HAP-1 (cell line): ENCODE results near the gene KCNK18.
"Not testable (repeated sequence)": the region's sequence is repeated elsewhere in the genome, so short reads cannot be mapped to it uniquely, and the experiment has no call there.

ENCODE experiments used
- DNase-seq, 2 experiments: peaks; one replicate each; pipeline ENCODE4 v3.0.0-alpha.2; 2016 to 2020; ENCODE audit warnings: low spot score in 2 of 2
- H3K27me3 ChIP-seq: fragments of 250-450 bp; sonication (Bioruptor Pico); 2 replicates; pipeline ENCODE4 v1.5.1; 2020; ENCODE audit warnings: low read depth, mild to moderate bottlenecking, moderate library complexity
- H3K36me3 ChIP-seq: fragments of 250-450 bp; sonication (Bioruptor Pico); replicated peaks from 2 replicates; pipeline ENCODE4 v1.5.1; 2020; ENCODE audit warnings: mild to moderate bottlenecking
- H3K4me1 ChIP-seq: fragments of 250-450 bp; sonication (Bioruptor Pico); 2 replicates; pipeline ENCODE4 v1.5.1; 2020; ENCODE audit warnings: mild to moderate bottlenecking
- H3K4me3 ChIP-seq: fragments of 250-450 bp; sonication (Bioruptor Pico); 2 replicates; pipeline ENCODE4 v1.5.1; 2020; ENCODE audit warnings: mild to moderate bottlenecking, moderate library complexity
- H3K9me3 ChIP-seq: fragments of 250-450 bp; sonication (Bioruptor Pico); 2 replicates; pipeline ENCODE4 v1.5.1; 2020; ENCODE audit warnings: mild to moderate bottlenecking, moderate library complexity
- in situ Hi-C: fragments of 300-500 bp; cut with MboI; formaldehyde crosslinking; loops from 3 replicates; pipeline ENCODE4 v1.14.3; 2020; ENCODE audit warnings: low sequenced_read_pairs, inconsistent platforms, mixed read lengths

KCNK18 gene

DNA sequence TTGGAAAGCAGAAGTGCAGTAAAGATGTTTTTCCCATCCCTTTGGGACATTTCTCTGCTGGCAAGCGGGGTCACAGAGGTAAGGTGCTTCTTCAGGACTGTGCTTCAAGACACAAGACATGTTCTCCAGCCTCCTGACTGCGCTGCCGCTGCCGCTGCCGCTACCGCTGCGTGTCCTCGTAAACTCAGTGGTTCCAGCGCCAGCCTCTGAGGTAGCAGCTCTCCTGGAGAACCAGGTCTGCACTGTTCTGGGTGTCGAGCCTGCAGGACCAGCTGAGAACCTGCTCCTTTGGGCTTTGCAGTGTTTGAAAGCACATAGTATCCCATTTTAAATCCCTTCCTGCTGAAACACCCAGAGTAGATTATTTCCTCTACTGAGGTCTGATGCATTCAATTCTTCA is 13.0 kb upstream of the KCNK18 start:
- Histone ChIP-seq H3K27me3 (no peaks in the 10 kb centered on the region), H3K4me3 (no peak overlapping the region), H3K4me1 (no peaks in the 10 kb centered on the region), H3K9me3 (no peaks in the 10 kb centered on the region), H3K36me3 (no peaks in the 10 kb centered on the region)
- DNase-seq = no peak
- in situ Hi-C loops = no loop called here

DNA sequence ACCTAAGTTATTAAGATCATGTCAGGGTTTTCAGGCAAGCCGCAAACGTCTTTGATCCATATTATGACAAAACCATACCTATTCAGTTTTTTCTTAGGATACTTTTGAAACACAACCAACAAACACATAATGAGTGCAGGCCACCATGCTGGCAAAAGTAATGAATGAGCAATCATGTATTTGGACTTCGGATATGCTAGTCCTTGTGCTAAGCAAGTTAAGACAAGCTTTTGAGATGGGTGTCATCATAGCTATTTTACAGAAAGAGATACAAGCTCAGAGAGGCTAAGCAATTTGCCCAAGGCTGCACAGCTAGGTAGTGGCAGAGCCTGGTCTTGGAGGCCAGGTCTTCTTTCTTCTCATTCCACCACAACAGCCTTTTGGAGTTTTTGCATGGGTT is 12.5 kb upstream of the KCNK18 start:
- H3K4me1 ChIP-seq = no peaks in the 10 kb centered on the region
- in situ Hi-C loops = no loop called here
- DNase-seq = no peak
- no peaks in the 10 kb centered on the region for H3K36me3 ChIP-seq
- no peak overlapping the region for H3K4me3 ChIP-seq
- no peaks in the 10 kb centered on the region for H3K9me3 ChIP-seq
- H3K27me3 ChIP-seq = no peaks in the 10 kb centered on the region

DNA sequence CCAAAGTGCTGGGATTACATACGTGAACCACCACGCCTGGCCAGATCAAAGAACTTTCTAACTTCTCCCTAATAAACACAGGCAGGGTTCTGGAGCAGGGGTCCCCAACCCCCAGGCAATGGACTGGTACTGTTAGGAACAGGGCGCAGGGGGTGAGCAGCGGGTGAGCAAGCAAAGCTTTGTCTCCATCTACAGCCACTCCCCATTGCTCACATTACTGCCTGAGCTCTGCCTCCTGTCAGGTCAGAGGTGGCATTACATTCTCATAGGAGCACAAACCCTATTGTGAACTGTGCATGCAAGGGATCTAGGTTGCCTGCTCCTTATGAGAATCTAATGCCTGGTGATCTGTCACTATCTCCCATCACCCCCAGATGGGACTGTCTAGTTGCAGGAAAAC is 11.5 kb upstream of the KCNK18 start:
- in situ Hi-C loops, H3K4me1 ChIP-seq, DNase-seq: not testable (repeated sequence)

DNA sequence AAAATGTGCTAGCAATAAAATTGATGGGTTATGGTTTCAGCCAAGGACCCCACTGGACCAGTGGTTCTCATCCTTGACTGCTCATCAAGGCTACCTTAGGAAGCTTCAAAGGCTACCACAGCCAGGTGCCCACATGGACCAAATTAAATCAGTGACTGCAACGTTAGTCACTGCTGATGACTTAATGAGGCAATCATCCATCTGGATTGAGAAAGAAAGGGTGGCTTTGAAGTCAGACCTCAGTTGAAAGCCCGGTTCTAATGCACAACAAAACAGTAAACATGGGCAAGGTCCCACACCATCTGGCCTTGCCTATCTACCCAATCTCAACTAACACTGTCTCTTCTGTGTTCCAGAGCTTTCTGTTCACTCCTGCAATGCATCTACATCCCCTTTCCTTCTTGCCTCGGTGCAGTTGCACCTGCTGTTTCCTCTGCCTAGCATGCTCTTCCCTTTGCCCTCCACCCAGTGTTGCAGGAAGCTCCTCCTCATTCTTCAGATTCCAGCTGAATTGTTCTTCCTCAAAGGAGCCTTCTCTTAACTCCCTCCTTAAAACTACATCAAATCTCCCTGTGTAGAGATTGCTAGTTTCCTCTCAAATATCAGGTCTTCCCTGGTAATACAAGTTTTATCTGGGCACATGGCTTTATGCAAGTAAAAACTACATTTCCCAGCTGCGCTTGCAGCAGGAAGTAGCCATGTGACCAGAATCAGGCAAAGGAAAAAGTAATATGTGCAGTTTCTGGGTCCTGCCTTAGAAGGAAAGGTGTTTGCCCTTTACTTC is 10.3 kb upstream of the KCNK18 start:
- Histone ChIP-seq H3K27me3 (no peaks in the 10 kb centered on the region), H3K36me3 (no peaks in the 10 kb centered on the region), H3K9me3 (no peaks in the 10 kb centered on the region), H3K4me1 (no peaks in the 10 kb centered on the region), H3K4me3 (no peak overlapping the region)
- in situ Hi-C loops = no loop called here
- DNase-seq = no peak

More for the DNA sequence above, 11.5 kb upstream of the KCNK18 start:
- not testable (repeated sequence) for H3K9me3 ChIP-seq, H3K27me3 ChIP-seq, H3K4me3 ChIP-seq, H3K36me3 ChIP-seq

DNA sequence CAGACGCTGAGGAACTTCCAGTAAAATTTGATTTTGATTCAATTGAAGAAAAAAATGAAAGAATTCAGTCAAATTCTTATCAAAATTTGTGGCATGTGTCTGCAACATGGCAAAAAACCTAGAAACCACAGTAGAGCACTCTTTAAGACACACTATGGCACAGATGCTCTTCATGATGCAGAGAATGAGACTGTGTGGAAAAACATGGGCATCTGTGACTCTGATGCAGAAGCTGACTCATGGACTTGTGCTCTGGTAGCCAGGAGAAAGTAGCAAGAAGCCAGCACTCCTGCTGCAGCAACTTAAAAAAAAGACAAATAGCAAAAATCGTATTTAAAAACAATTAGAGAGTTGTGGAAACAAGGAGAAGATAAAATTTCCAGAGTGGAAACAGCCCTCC is 8.9 kb upstream of the KCNK18 start:
- Histone ChIP-seq H3K4me3 (no peak overlapping the region), H3K4me1 (no peaks in the 10 kb centered on the region), H3K27me3 (no peaks in the 10 kb centered on the region), H3K9me3 (no peaks in the 10 kb centered on the region), H3K36me3 (no peaks in the 10 kb centered on the region)
- no peak for DNase-seq
- in situ Hi-C loops = no loop called here

DNA sequence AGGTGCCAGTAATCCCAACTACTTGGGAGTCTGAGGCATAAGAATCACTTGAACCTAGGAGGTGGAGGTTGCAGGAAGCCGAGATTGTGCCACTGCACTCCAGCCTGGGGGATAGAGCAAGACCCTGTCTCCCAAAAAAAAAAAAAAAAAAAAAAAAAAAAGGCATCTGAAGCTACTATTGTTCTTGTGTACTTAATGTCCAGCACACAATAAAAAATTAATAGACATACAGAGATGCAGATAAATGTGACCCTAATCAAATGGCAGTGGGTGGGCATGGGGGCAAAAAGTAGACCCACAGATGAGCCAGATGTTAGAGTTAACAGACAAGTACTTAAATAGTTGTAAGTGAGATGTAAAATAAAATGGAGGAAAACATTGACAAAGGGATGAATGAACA is 7.7 kb upstream of the KCNK18 start:
- Histone ChIP-seq H3K4me3 (no peak overlapping the region), H3K27me3 (no peaks in the 10 kb centered on the region), H3K9me3 (no peaks in the 10 kb centered on the region), H3K36me3 (no peaks in the 10 kb centered on the region), H3K4me1 (no peaks in the 10 kb centered on the region)
- DNase-seq = no peak
- in situ Hi-C loops = no loop called here

- Histone ChIP-seq H3K4me1 (no peaks in the 10 kb centered on the region), H3K27me3 (no peaks in the 10 kb centered on the region), H3K36me3 (no peaks in the 10 kb centered on the region), H3K9me3 (no peaks in the 10 kb centered on the region), H3K4me3 (no peak overlapping the region)
- no peak for DNase-seq
- in situ Hi-C loops = no loop called here
Observed at GRCh38 chr10:117198088-117198487, 799 bp downstream of the KCNK18 start.

DNA sequence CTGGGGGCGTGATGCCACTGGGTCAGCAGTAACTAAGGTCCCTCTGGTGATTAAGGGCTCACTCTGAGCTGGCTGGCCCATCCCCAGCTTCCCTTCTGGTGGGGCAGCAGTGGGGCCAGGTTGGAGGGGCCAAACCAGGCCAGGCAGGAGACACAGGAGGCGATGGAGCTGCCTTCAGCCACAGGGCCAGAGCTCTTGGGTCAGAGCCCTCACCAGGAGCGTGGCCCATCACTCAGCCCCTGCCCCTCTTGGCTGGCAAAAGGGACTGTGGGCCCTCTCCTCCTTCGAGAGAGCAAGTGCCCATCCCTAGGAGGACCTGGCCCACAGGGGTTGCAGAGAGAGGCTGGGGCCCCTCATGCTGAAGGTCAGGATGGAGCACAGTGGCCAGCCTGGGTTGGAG is 4.5 kb downstream of the KCNK18 start:
- Histone ChIP-seq H3K36me3 (no peaks in the 10 kb centered on the region), H3K27me3 (no peaks in the 10 kb centered on the region), H3K4me3 (no peak overlapping the region), H3K9me3 (no peaks in the 10 kb centered on the region), H3K4me1 (no peaks in the 10 kb centered on the region)
- no peak for DNase-seq
- in situ Hi-C loops = loop anchor here (25.0 kb wide), 1 partner anchor 1035 kb away; no protein-coding TSS in a partner anchor

GRCh38 chr10:117204316-117204715 is 7.0 kb downstream of the KCNK18 start:
- no peaks in the 10 kb centered on the region for H3K36me3 ChIP-seq
- H3K4me1 ChIP-seq = no peaks in the 10 kb centered on the region
- no peaks in the 10 kb centered on the region for H3K9me3 ChIP-seq
- in situ Hi-C loops = loop anchor here (25.0 kb wide), 1 partner anchor 1033 kb away; no protein-coding TSS in a partner anchor
- H3K4me3 ChIP-seq = no peak overlapping the region
- no peak for DNase-seq
- no peaks in the 10 kb centered on the region for H3K27me3 ChIP-seq

- DNase-seq = no peak
- in situ Hi-C loops = loop anchor here (25.0 kb wide), 1 partner anchor 1025 kb away; no protein-coding TSS in a partner anchor
- Histone ChIP-seq H3K4me1 (no peaks in the 10 kb centered on the region; the same call in 1 of the 2 replicates), H3K27me3 (peaks cover 2% of the 10 kb centered on the region; the same call in 1 of the 2 replicates), H3K9me3 (no peaks in the 10 kb centered on the region), H3K36me3 (no peaks in the 10 kb centered on the region), H3K4me3 (no peak overlapping the region)
Observed at GRCh38 chr10:117212176-117212575, 14.9 kb downstream of the KCNK18 start.

DNA sequence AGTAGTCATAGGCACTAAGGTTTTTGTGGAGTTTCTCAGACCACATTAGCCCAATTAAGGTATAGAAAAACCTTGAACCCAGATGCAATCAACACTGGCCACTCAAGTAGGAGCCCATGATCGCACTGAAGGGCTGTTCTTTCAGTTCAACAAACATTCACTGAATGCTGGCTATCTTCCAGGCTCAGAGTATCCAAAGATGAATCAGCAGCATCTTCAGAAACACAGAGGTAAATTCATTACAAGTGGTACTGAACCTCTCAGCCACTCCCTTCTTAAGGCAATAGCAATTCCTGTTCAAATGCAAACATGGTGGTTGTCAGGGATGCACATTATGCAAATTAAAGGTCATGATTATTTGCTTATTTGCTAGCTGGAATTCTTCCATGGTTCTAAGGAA is 17.1 kb downstream of the KCNK18 start:
- in situ Hi-C loops = loop anchor here (25.0 kb wide), 1 partner anchor 1023 kb away; no protein-coding TSS in a partner anchor
- no peaks in the 10 kb centered on the region for H3K36me3 ChIP-seq
- H3K4me1 ChIP-seq = no peaks in the 10 kb centered on the region; the same call in 1 of the 2 replicates
- H3K9me3 ChIP-seq = no peaks in the 10 kb centered on the region
- DNase-seq = no peak
- H3K4me3 ChIP-seq = no peak overlapping the region
- H3K27me3 ChIP-seq = peaks cover 2% of the 10 kb centered on the region; the same call in 1 of the 2 replicates

DNA sequence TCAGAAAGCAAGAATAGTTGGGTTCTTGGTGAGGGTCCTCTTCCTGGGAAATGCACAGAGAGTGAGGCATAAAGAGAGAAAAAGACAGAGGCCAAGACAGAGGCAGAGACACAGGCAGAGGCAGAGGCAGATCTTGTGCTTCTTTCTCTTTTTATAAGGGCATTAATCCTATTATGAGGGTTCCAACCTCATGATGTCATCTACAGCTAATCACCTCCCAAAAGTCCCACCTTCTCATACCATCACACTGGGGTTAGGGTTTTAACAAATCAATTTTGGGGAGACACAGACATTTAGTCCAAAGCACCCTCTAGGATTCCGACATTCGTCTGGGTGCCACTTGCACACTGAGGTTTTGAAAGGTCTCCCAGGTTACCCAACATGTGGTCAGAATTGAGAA is 17.8 kb downstream of the KCNK18 start:
- Histone ChIP-seq H3K9me3 (no peaks in the 10 kb centered on the region), H3K4me1 (no peaks in the 10 kb centered on the region; the same call in 1 of the 2 replicates), H3K27me3 (peaks cover 2% of the 10 kb centered on the region; the same call in 1 of the 2 replicates), H3K36me3 (no peaks in the 10 kb centered on the region), H3K4me3 (no peak overlapping the region)
- in situ Hi-C loops = loop anchor here (25.0 kb wide), 1 partner anchor 1022 kb away; no protein-coding TSS in a partner anchor
- DNase-seq = no peak

- H3K4me3 ChIP-seq = no peak overlapping the region
- no peaks in the 10 kb centered on the region for H3K36me3 ChIP-seq
- H3K27me3 ChIP-seq = peaks cover 2% of the 10 kb centered on the region; the same call in 1 of the 2 replicates
- H3K9me3 ChIP-seq = no peaks in the 10 kb centered on the region
- in situ Hi-C loops = loop anchor here (25.0 kb wide), 1 partner anchor 1021 kb away; no protein-coding TSS in a partner anchor
- DNase-seq = no peak
- H3K4me1 ChIP-seq = no peaks in the 10 kb centered on the region; the same call in 1 of the 2 replicates
Observed at GRCh38 chr10:117216028-117216427, 18.7 kb downstream of the KCNK18 start.

GRCh38 chr10:117216611-117217195 is 19.4 kb downstream of the KCNK18 start:
- DNase-seq = peak; percentile 68 to 86
- in situ Hi-C loops = loop anchor here (25.0 kb wide), 1 partner anchor 1021 kb away; no protein-coding TSS in a partner anchor
- Histone ChIP-seq H3K36me3 (no peaks in the 10 kb centered on the region), H3K4me1 (no peaks in the 10 kb centered on the region; the same call in 1 of the 2 replicates), H3K9me3 (no peaks in the 10 kb centered on the region), H3K27me3 (peaks cover 2% of the 10 kb centered on the region; the same call in 1 of the 2 replicates), H3K4me3 (peak overlapping the region; percentile 29)
